ENCODE results near the gene SIM2.

DNA sequence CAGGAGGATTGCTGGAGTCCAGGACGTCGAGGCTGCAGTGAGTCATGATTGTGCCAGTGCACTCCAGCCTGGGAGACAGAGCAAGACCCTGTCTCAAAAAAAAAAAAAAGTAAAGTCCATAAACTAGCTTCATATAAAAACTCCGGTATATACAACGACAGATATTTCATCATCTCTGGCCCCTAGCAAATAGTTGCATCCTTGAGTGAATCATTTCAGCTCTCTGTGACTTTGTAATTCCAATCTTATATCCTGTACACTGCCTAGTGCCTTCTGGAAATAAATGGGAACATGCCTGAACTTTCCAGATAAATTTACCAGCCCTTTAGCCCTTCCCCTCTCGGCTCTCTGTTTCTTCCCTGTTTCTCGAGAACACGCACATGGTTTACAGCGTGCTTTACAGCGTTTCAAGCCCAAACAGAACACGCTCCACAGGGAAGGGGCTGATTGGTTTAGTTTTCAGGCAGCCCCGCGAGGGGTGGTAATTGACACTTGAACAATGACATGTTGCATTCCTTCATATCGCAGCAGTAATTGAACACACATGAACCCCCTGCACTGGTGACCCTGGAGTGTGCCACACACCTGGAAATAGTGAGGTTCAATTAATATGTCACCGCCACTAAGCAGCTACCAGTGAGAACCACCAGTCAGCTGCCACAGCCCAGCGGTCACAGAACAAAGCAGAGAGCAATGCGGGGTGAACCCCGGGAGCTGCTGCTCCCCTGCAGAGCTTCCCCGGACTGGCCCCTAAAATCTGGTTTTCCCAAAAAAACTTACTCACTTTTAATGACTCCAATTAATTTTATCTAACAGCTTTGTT lies 35.7 kb upstream of the SIM2 start:
- TF ChIP-seq, protein P1, sequence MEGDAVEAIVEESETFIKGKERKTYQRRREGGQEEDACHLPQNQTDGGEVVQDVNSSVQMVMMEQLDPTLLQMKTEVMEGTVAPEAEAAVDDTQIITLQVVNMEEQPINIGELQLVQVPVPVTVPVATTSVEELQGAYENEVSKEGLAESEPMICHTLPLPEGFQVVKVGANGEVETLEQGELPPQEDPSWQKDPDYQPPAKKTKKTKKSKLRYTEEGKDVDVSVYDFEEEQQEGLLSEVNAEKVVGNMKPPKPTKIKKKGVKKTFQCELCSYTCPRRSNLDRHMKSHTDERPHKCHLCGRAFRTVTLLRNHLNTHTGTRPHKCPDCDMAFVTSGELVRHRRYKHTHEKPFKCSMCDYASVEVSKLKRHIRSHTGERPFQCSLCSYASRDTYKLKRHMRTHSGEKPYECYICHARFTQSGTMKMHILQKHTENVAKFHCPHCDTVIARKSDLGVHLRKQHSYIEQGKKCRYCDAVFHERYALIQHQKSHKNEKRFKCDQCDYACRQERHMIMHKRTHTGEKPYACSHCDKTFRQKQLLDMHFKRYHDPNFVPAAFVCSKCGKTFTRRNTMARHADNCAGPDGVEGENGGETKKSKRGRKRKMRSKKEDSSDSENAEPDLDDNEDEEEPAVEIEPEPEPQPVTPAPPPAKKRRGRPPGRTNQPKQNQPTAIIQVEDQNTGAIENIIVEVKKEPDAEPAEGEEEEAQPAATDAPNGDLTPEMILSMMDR (IDR thresholded peaks at IDR 0.05) = no peak
- no peak for TF ChIP-seq POLR2A (IDR thresholded peaks at IDR 0.05)
